ENCODE measurements around the gene POU6F2. TPM values are rescaled to one million over a fixed set of nuclear protein-coding genes. Genes with fewer than 3 reads are reported as not detected.

The POU6F2 gene
- total RNA-seq, 1 experiment from 2014 or later: 0.27 TPM

DNA sequence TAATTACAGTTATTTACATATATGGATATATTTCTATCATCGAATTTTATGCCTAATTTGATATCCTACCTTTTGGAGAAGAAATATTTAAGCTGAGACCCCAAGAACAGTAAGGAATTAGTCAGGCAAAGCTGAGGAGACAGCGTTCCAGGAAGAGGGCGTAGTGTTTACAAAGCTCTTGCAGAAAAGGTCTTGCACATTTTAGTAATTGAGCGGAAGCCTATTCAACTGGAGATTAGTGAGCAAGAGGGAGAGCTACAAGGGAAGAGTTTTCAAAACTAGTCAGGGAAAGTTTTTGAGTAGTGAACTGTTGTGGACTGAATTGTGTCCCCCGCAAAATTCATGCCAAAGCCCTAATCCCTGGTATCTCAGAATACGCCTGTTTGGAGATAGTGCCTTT lies 26.5 kb upstream of the POU6F2 start:
- Histone ChIP-seq H2AFZ (ENCODE audit: low read depth, low read length, poor library complexity, severe bottlenecking) (no peak overlapping the region), H3K36me3 (ENCODE audit: control insufficient read depth in 1 of 2, insufficient read depth in 2 of 2, low read length in 2 of 2) (no peaks in the 10 kb centered on the region), H3K79me2 (ENCODE audit: insufficient read depth, low read length) (no peaks in the 10 kb centered on the region), H3K9ac (ENCODE audit: low read length) (no peak overlapping the region), H3K9me3 (ENCODE audit: control insufficient read depth in 1 of 2, insufficient read depth in 1 of 2, low read depth in 1 of 2, low read length in 2 of 2) (no peaks in the 10 kb centered on the region), H3K4me1 (ENCODE audit: control insufficient read depth in 1 of 2, insufficient read depth in 2 of 2, low read length in 2 of 2) (no peaks in the 10 kb centered on the region; a peak in 1 of 4 replicates), H3K4me3 (replicated peaks in 1 of 2; ENCODE audit: low read depth in 1 of 2, low read length in 2 of 2) (no peak overlapping the region), H3K9me2 (ENCODE audit: insufficient read depth) (no peaks in the 10 kb centered on the region), H4K20me1 (ENCODE audit: insufficient read depth) (no peaks in the 10 kb centered on the region), H3K27me3 (ENCODE audit: insufficient read depth, low read length) (peaks cover under 1% of the 10 kb centered on the region; the same call in 1 of the 2 replicates), H3K27ac (ENCODE audit: low read depth, low read length) (no peak overlapping the region), H3K4me2 (ENCODE audit: low read length) (no peak overlapping the region)
- no peak for DNase-seq (ENCODE audit: low read depth, low spot score)
- POLR2A ChIA-PET: no interaction called here
- RAD21 ChIA-PET (ENCODE audit: low non-redundant PET in 1 of 2, low total read pairs in 2 of 2, uncharacterized antibody in 2 of 2, unreplicated experiment in 2 of 2): no interaction called here
- CTCF ChIA-PET: no interaction called here
- BruUV-seq (replicated peaks): no TSS peak
- ATAC-seq: no peak
- intact Hi-C loops (cut with micrococcal nuclease): no loop called here
- no peak for TF ChIP-seq RAD21 (IDR thresholded peaks at IDR 0.05; ENCODE audit: low read depth)
- no peak for TF ChIP-seq CEBPB (IDR thresholded peaks at IDR 0.05; ENCODE audit: low read depth)
- no peak for TF ChIP-seq ZNF274 (IDR thresholded peaks at IDR 0.05; ENCODE audit: low read depth, low read length)
- TF ChIP-seq ZFX (IDR thresholded peaks at IDR 0.05): no peak
- TF ChIP-seq, protein P1, sequence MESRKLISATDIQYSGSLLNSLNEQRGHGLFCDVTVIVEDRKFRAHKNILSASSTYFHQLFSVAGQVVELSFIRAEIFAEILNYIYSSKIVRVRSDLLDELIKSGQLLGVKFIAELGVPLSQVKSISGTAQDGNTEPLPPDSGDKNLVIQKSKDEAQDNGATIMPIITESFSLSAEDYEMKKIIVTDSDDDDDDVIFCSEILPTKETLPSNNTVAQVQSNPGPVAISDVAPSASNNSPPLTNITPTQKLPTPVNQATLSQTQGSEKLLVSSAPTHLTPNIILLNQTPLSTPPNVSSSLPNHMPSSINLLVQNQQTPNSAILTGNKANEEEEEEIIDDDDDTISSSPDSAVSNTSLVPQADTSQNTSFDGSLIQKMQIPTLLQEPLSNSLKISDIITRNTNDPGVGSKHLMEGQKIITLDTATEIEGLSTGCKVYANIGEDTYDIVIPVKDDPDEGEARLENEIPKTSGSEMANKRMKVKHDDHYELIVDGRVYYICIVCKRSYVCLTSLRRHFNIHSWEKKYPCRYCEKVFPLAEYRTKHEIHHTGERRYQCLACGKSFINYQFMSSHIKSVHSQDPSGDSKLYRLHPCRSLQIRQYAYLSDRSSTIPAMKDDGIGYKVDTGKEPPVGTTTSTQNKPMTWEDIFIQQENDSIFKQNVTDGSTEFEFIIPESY (IDR thresholded peaks at IDR 0.05; ENCODE audit: extremely low read depth, insufficient replicate concordance, low read length): no peak
- no peak for TF ChIP-seq SIN3A (IDR thresholded peaks at IDR 0.05; ENCODE audit: low read depth)
- TF ChIP-seq, protein P2, sequence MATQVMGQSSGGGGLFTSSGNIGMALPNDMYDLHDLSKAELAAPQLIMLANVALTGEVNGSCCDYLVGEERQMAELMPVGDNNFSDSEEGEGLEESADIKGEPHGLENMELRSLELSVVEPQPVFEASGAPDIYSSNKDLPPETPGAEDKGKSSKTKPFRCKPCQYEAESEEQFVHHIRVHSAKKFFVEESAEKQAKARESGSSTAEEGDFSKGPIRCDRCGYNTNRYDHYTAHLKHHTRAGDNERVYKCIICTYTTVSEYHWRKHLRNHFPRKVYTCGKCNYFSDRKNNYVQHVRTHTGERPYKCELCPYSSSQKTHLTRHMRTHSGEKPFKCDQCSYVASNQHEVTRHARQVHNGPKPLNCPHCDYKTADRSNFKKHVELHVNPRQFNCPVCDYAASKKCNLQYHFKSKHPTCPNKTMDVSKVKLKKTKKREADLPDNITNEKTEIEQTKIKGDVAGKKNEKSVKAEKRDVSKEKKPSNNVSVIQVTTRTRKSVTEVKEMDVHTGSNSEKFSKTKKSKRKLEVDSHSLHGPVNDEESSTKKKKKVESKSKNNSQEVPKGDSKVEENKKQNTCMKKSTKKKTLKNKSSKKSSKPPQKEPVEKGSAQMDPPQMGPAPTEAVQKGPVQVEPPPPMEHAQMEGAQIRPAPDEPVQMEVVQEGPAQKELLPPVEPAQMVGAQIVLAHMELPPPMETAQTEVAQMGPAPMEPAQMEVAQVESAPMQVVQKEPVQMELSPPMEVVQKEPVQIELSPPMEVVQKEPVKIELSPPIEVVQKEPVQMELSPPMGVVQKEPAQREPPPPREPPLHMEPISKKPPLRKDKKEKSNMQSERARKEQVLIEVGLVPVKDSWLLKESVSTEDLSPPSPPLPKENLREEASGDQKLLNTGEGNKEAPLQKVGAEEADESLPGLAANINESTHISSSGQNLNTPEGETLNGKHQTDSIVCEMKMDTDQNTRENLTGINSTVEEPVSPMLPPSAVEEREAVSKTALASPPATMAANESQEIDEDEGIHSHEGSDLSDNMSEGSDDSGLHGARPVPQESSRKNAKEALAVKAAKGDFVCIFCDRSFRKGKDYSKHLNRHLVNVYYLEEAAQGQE (IDR thresholded peaks at IDR 0.05; ENCODE audit: low read depth): no peak
- no peak for TF ChIP-seq EZH2phosphoT487 (IDR thresholded peaks at IDR 0.05; ENCODE audit: borderline replicate concordance)
- no peak for TF ChIP-seq EGR1 (IDR thresholded peaks at IDR 0.05; ENCODE audit: low read depth)
- TF ChIP-seq, protein P3, sequence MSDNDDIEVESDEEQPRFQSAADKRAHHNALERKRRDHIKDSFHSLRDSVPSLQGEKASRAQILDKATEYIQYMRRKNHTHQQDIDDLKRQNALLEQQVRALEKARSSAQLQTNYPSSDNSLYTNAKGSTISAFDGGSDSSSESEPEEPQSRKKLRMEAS (IDR thresholded peaks at IDR 0.05): no peak
- no peak for TF ChIP-seq POLR2A (IDR thresholded peaks at IDR 0.05; ENCODE audit: borderline replicate concordance, extremely low read depth, insufficient read depth, insufficient read length)
- TF ChIP-seq, protein P4, sequence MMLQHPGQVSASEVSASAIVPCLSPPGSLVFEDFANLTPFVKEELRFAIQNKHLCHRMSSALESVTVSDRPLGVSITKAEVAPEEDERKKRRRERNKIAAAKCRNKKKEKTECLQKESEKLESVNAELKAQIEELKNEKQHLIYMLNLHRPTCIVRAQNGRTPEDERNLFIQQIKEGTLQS (IDR thresholded peaks at IDR 0.05): no peak
- TF ChIP-seq FOSL1 (IDR thresholded peaks at IDR 0.05; ENCODE audit: low read depth): no peak
- no peak for TF ChIP-seq ELF1 (IDR thresholded peaks at IDR 0.05; ENCODE audit: borderline replicate concordance, low read depth)
